Medulla oblongata (tissue), 1 donor: ENCODE measurements around the gene PHF21B.

ENCODE experiments used
- DNase-seq: peaks from one replicate; pipeline ENCODE4 v3.0.0-alpha.2; 2015; ENCODE audit errors: extremely low spot score

PHF21B gene

GRCh38 chr22:45014654-45015053, 4.8 kb upstream of the PHF21B start:
- no peak for DNase-seq

- DNase-seq = no peak
Measured at GRCh38 chr22:45013138-45013537, 3.3 kb upstream of the PHF21B start.

- no peak for DNase-seq
Measured at GRCh38 chr22:45010532-45010900, 711 bp upstream of the PHF21B start.

- DNase-seq = peak; percentile 32
Measured at GRCh38 chr22:45008751-45009605, 827 bp downstream of the PHF21B start.

- peak; percentile 17 for DNase-seq
Measured at GRCh38 chr22:45008186-45008681, 1.6 kb downstream of the PHF21B start.

- DNase-seq = peak; percentile 51
Measured at GRCh38 chr22:45007391-45008185, 2.2 kb downstream of the PHF21B start.

- peak; percentile 76 for DNase-seq
Measured at GRCh38 chr22:45006964-45007390, 2.8 kb downstream of the PHF21B start.

GRCh38 chr22:45006111-45006963, 3.5 kb downstream of the PHF21B start:
- peak; percentile 50 for DNase-seq

- DNase-seq = no peak
Measured at GRCh38 chr22:45001653-45002052, 8.2 kb downstream of the PHF21B start.

GRCh38 chr22:45000330-45000729, 9.5 kb downstream of the PHF21B start:
- DNase-seq = no peak

GRCh38 chr22:44999687-45000086, 10.1 kb downstream of the PHF21B start:
- no peak for DNase-seq

GRCh38 chr22:44999231-44999630, 10.6 kb downstream of the PHF21B start:
- DNase-seq = no peak

- DNase-seq = no peak
Measured at GRCh38 chr22:44998296-44998695, 11.5 kb downstream of the PHF21B start.

- no peak for DNase-seq
Measured at GRCh38 chr22:44997060-44997459, 12.7 kb downstream of the PHF21B start.

- DNase-seq = no peak
Measured at GRCh38 chr22:44996648-44997047, 13.2 kb downstream of the PHF21B start.

- no peak for DNase-seq
Measured at GRCh38 chr22:44996120-44996519, 13.7 kb downstream of the PHF21B start.

GRCh38 chr22:44995715-44996114, 14.1 kb downstream of the PHF21B start:
- no peak for DNase-seq

- peak; percentile 41 for DNase-seq
Measured at GRCh38 chr22:44995105-44995514, 14.7 kb downstream of the PHF21B start.

- DNase-seq = peak; percentile 5
Measured at GRCh38 chr22:44994399-44995104, 15.3 kb downstream of the PHF21B start.

GRCh38 chr22:44992166-44992565, 17.6 kb downstream of the PHF21B start:
- DNase-seq = no peak

GRCh38 chr22:44991218-44991617, 18.6 kb downstream of the PHF21B start:
- no peak for DNase-seq
